Endodermal cell (in vitro differentiated cells): ENCODE measurements around the gene TPR. TPM values are rescaled to one million over a fixed set of nuclear protein-coding genes. Genes with fewer than 3 reads are reported as not detected.
"Not testable (repeated sequence)": the region's sequence is repeated elsewhere in the genome, so short reads cannot be mapped to it uniquely, and the experiment has no call there.

ENCODE experiments used
- DNase-seq: peaks from one replicate; pipeline ENCODE4 v3.0.0-alpha.2; 2017
- H3K27ac ChIP-seq: 2 replicates; pipeline ENCODE4 v1.5.1; 2013; ENCODE audit warnings: mild to moderate bottlenecking, low read depth, low read length, moderate library complexity
- H3K27me3 ChIP-seq: 2 replicates; pipeline ENCODE4 v1.6.1; 2013; ENCODE audit warnings: mild to moderate bottlenecking, low read length, moderate library complexity; ENCODE audit not compliant: insufficient read depth, control insufficient read depth, poor library complexity, severe bottlenecking
- H3K36me3 ChIP-seq: 2 replicates; pipeline ENCODE4 v1.7.0; 2013; ENCODE audit warnings: mild to moderate bottlenecking, low read length, moderate library complexity; ENCODE audit not compliant: control insufficient read depth, insufficient read depth
- H3K4me1 ChIP-seq: one replicate; pipeline ENCODE4 v1.7.0; 2013; ENCODE audit warnings: low read length; ENCODE audit not compliant: control insufficient read depth, insufficient read depth
- H3K4me3 ChIP-seq: 2 replicates; pipeline ENCODE4 v1.5.1; 2013; ENCODE audit warnings: mild to moderate bottlenecking, low read length, moderate library complexity
- H3K9ac ChIP-seq: 2 replicates; pipeline ENCODE4 v1.6.1; 2013; ENCODE audit warnings: mild to moderate bottlenecking, low read length, moderate library complexity; ENCODE audit not compliant: poor library complexity, severe bottlenecking; ENCODE audit errors: extremely low read depth
- H3K9me3 ChIP-seq: 2 replicates; pipeline ENCODE4 v1.6.1; 2013; ENCODE audit warnings: mild to moderate bottlenecking, low read length, moderate library complexity; ENCODE audit not compliant: control insufficient read depth
- H3K27ac Mint-ChIP-seq: 2 replicates; pipeline ENCODE4 v1.8.0; 2020; ENCODE audit warnings: mixed read lengths
- H3K27me3 Mint-ChIP-seq: 2 replicates; pipeline ENCODE4 v1.8.0; 2021; ENCODE audit warnings: mild to moderate bottlenecking, mixed read lengths; ENCODE audit not compliant: insufficient read depth
- H3K36me3 Mint-ChIP-seq: 2 replicates; pipeline ENCODE4 v1.8.0; 2020; ENCODE audit warnings: low read depth, mixed read lengths
- H3K4me1 Mint-ChIP-seq: 2 replicates; pipeline ENCODE4 v1.8.0; 2020; ENCODE audit warnings: mixed read lengths
- H3K4me3 Mint-ChIP-seq: 2 replicates; pipeline ENCODE4 v1.8.0; 2020; ENCODE audit warnings: mild to moderate bottlenecking, moderate library complexity, mixed read lengths
- H3K9me3 Mint-ChIP-seq: 2 replicates; pipeline ENCODE4 v1.8.0; 2020; ENCODE audit warnings: mild to moderate bottlenecking, mixed read lengths
- WGBS, 2 experiments: methylation state at CpG; one replicate each; pipeline versions ENCODE4 v1.1.5 to v1.1.7; 2013; ENCODE audit warnings: missing lambda C conversion rate in 2 of 2, mixed read lengths in 1 of 2; ENCODE audit not compliant: insufficient coverage in 1 of 2, insufficient read length in 1 of 2; 5-methylcytosine and 5-hydroxymethylcytosine counted together
- total RNA-seq, 2 donors: library from RNA; stranded (reverse); fragmentation: NEBNext Ultra II Directional in 1 of 2; extraction: Animal tissue kit (Norgen Biotek cat#: 25700) in 1 of 2; gene quantifications; 2 replicates in 1 of 2; 3 replicates in 1 of 2; pipeline ENCODE4 v1.2.1, GENCODE V29; 2021
- TF ChIP-seq, protein P1 (sequence below): fragments of 200-600 bp; sonication (generic); conservative IDR thresholded peaks from 2 replicates; pipeline ENCODE4 v1.5.0; 2021; ENCODE audit warnings: antibody characterized with exemption, mild to moderate bottlenecking

The TPR gene
- total RNA-seq, 2 donors from 2014 or later: 120 to 124 TPM

DNA sequence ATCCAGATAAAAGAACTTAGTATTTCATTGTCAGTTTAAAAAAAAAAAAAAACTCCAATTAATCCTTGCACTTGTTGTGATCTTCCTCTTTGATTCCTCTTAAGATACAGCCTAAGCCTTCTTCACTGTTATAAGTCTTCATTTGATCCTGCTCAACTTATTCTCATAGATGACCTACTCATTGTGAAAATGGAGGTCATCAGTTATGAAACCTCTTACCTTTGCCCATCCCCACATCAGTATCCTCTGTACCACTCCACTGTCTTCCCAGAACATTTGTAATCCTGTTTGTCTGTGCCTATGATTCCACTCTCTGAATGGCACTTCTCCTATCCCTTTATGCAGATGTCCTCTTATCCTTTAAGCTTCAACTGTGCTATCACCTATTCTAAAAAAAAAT is 28.6 kb upstream of the TPR start:
- TF ChIP-seq, protein P1, sequence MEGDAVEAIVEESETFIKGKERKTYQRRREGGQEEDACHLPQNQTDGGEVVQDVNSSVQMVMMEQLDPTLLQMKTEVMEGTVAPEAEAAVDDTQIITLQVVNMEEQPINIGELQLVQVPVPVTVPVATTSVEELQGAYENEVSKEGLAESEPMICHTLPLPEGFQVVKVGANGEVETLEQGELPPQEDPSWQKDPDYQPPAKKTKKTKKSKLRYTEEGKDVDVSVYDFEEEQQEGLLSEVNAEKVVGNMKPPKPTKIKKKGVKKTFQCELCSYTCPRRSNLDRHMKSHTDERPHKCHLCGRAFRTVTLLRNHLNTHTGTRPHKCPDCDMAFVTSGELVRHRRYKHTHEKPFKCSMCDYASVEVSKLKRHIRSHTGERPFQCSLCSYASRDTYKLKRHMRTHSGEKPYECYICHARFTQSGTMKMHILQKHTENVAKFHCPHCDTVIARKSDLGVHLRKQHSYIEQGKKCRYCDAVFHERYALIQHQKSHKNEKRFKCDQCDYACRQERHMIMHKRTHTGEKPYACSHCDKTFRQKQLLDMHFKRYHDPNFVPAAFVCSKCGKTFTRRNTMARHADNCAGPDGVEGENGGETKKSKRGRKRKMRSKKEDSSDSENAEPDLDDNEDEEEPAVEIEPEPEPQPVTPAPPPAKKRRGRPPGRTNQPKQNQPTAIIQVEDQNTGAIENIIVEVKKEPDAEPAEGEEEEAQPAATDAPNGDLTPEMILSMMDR: no peak
- peaks cover 64% of the 10 kb centered on the region for H3K36me3 ChIP-seq
- no peak overlapping the region for H3K27ac Mint-ChIP-seq

DNA sequence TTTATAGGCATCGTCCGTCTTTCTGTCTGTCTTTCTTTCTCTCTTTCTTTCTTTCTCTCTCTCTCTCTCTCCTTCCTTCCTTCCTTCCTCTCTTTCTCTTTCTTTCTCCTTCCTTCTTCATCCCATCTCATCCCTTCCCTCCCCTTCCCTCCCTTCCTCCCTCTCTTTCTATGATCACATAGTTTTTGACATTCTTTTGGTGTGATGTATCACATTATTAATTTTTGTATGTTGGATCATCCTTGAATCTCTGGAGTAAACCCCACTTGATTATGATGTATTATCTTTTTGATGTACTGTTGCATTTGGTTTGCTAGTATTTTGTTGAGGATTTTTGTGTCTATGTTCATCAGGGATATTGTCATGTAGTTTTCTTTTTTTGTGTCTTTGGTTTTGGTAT is 26.4 kb upstream of the TPR start:
- H3K9ac ChIP-seq, H3K27me3 ChIP-seq, H3K27ac ChIP-seq, H3K4me3 ChIP-seq, H3K27ac Mint-ChIP-seq, H3K4me3 Mint-ChIP-seq, H3K9me3 Mint-ChIP-seq, H3K27me3 Mint-ChIP-seq, DNase-seq, H3K4me1 ChIP-seq, H3K9me3 ChIP-seq, H3K4me1 Mint-ChIP-seq: not testable (repeated sequence)
- WGBS, 2 experiments: 94% methylated on average over 2 of the region's 2 CpGs
- H3K36me3 ChIP-seq: peaks cover 65% of the 10 kb centered on the region
- peaks cover 39% of the 10 kb centered on the region for H3K36me3 Mint-ChIP-seq

More for the DNA sequence above, 28.6 kb upstream of the TPR start:
- DNase-seq: no peak
- Histone ChIP-seq H3K27ac (no peak overlapping the region), H3K4me1 (no peaks in the 10 kb centered on the region), H3K27me3 (no peaks in the 10 kb centered on the region), H3K9me3 (no peaks in the 10 kb centered on the region), H3K4me3 (no peak overlapping the region), H3K9ac (no peak overlapping the region)
- Mint-ChIP-seq H3K4me1 (no peaks in the 10 kb centered on the region), H3K36me3 (peaks cover 41% of the 10 kb centered on the region), H3K9me3 (no peaks in the 10 kb centered on the region), H3K4me3 (no peak overlapping the region), H3K27me3 (no peaks in the 10 kb centered on the region)

DNA sequence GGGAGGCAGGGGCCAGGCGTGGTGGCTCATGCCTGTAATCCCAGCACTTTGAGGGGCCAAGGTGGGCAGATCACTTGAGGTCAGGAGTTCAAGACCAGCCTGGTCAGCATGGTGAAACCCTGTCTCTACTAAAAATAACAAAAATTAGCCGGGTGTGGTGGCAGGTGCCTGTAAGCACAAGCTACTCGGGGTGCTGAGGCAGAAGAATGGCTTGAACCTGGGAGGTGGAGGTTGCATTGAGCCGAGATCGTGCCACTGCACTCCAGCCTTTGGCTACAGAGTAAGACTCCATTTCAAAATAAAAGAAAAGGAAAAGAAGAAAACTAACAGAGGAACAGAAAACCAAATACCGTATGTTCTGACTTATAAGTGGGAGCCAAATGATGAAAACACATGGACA is 17.7 kb upstream of the TPR start:
- H3K27ac Mint-ChIP-seq: not testable (repeated sequence)

DNA sequence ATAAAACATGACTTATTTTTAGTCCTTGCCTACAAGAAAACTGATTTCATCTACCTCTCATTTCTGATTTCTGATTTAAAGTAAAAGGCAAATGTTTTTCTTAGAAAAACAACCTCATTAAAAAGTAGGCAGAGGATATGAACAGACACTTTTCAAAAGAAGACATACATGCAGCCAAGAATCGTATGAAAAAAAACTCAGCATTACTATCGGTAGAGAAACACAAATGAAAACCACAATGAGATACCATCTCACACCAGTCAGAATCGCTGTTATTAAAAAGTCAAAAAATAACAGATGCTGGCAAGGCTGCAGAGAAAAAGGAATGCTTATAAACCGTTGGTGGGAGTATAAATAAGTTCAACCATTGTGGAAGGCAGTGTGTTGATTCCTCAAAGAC is 16.8 kb upstream of the TPR start:
- WGBS, 2 experiments: 91 to 100% methylated on average over 2 to 4 of the region's 4 CpGs
- no peak for DNase-seq
- TF ChIP-seq, protein P1: no peak

More for the DNA sequence above, 17.7 kb upstream of the TPR start:
- not testable (repeated sequence) for DNase-seq, H3K9me3 Mint-ChIP-seq, H3K4me1 ChIP-seq, H3K9me3 ChIP-seq, H3K27me3 Mint-ChIP-seq, H3K27me3 ChIP-seq, H3K9ac ChIP-seq, H3K4me3 Mint-ChIP-seq, H3K4me1 Mint-ChIP-seq, H3K4me3 ChIP-seq, H3K27ac ChIP-seq
- H3K36me3 Mint-ChIP-seq: peaks cover 59% of the 10 kb centered on the region
- WGBS, 2 experiments: 88 to 96% methylated on average over 5 to 6 of the region's 6 CpGs
- peaks cover 88% of the 10 kb centered on the region for H3K36me3 ChIP-seq

More for the DNA sequence above, 16.8 kb upstream of the TPR start:
- H3K36me3 ChIP-seq: peaks cover 87% of the 10 kb centered on the region
- peaks cover 59% of the 10 kb centered on the region for H3K36me3 Mint-ChIP-seq
- H3K9me3 Mint-ChIP-seq: no peaks in the 10 kb centered on the region
- H3K27ac ChIP-seq: no peak overlapping the region
- H3K4me1 ChIP-seq: no peaks in the 10 kb centered on the region
- no peak overlapping the region for H3K4me3 ChIP-seq
- no peak overlapping the region for H3K27ac Mint-ChIP-seq
- no peaks in the 10 kb centered on the region for H3K9me3 ChIP-seq
- peaks cover 5% of the 10 kb centered on the region for H3K4me1 Mint-ChIP-seq
- H3K4me3 Mint-ChIP-seq: no peak overlapping the region
- no peaks in the 10 kb centered on the region for H3K27me3 ChIP-seq
- no peak overlapping the region for H3K9ac ChIP-seq
- no peaks in the 10 kb centered on the region for H3K27me3 Mint-ChIP-seq
